GM19463 (cell line): ENCODE results near the gene SDK2.

ENCODE experiments used
- ATAC-seq: cut with Tn5 transposase; IDR thresholded peaks from one replicate; pipeline ENCODE4 v1.9.1; 2021; ENCODE audit warnings: mild to moderate bottlenecking, moderate library complexity; ENCODE audit not compliant: unreplicated experiment

The SDK2 gene

GRCh38 chr17:73544333-73544732 is 99.9 kb downstream of the SDK2 start:
- ATAC-seq = no peak

DNA sequence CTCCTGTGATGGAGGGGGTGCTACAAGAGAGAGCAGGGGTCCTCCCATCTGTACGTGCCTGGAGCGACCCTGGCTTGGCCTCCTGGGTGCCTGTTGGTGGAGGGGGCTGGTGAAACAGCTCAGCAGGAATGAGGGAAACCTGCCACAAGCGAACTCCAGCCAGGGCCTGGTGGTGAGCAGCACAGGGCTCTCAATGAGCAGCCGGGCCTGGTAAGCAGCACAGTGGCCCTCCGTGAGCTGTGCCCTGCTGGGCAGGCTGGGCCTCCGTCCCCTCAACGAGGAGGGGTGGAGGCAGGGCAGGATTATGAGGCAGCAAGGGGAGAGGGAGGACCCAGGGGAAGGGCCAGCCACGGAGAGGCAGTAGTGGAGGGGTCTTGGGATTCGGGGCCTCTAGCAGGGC is 101.9 kb downstream of the SDK2 start:
- no peak for ATAC-seq

- ATAC-seq = no peak
Measured at GRCh38 chr17:73541561-73541981, 102.7 kb downstream of the SDK2 start.

DNA sequence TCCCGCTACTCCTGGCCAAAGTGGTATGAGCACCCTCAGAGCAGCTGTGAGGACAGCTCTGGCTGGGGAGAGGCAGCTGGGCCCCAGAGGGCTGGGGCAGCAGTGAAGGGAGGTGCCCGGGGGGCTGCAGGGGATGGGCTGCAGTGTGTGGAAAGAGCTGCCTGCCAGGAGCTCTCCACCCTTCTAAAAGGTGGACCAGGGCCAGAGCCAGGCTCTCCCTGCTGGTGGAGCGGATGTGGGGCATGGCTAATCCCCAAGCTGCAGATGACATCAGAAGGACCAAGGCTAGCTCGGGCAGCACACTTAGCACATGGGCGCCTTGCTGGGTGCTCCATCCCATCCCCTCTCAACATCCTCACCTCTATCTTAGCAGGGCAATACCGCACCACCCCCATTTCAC is 103.1 kb downstream of the SDK2 start:
- ATAC-seq = no peak

DNA sequence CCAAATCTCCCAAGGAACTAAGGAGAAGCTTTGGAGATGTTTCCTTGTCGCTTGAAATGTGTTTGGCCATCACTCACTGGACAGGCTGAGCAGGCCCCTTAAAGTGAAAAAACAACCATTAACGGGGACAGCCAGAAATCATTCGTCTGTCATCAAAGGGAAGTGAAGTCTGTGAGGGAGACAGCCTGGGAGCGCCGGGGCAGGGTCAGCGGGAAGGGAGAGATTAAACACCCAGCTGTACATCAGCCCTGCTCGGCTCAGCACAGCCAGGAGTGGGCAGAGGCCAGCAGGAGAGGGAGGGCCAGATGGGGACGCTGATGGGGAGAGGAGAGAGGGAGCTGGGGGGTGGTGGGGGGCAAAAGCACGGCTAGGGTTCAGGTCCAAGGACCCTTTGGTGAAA is 105.1 kb downstream of the SDK2 start:
- ATAC-seq = no peak

GRCh38 chr17:73538445-73538844 is 105.8 kb downstream of the SDK2 start:
- ATAC-seq = no peak

GRCh38 chr17:73536700-73537605 is 107.3 kb downstream of the SDK2 start:
- ATAC-seq = no peak

- no peak for ATAC-seq
Measured at GRCh38 chr17:73535746-73536145, 108.5 kb downstream of the SDK2 start.

GRCh38 chr17:73534209-73534909 is 109.9 kb downstream of the SDK2 start:
- ATAC-seq = no peak

GRCh38 chr17:73533781-73534180 is 110.5 kb downstream of the SDK2 start:
- ATAC-seq = no peak

- ATAC-seq = no peak
Measured at GRCh38 chr17:73533127-73533526, 111.1 kb downstream of the SDK2 start.

DNA sequence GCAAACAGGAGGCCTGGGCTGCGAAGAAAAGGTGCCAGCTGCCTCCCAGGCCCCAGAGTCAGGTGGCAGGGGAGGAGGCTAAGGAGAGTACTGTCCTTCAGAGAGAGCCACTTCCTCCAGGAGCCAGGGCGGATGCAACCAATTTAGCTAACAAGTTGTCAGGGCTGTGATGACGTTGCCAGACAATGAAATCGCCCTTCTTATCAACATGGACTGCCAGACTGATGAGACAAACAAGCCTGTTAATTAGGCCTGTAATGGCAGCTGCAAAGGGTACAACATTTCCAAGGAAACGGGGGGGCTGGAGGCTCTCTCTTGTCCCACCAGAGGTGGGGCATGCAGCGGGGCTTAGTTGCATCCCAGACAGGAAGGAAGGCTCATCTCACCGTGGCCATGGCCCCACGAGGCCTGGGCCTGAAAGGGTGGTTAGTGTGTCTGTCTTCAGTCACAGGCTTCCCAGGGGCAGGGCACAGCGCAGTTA is 111.8 kb downstream of the SDK2 start:
- no peak for ATAC-seq

DNA sequence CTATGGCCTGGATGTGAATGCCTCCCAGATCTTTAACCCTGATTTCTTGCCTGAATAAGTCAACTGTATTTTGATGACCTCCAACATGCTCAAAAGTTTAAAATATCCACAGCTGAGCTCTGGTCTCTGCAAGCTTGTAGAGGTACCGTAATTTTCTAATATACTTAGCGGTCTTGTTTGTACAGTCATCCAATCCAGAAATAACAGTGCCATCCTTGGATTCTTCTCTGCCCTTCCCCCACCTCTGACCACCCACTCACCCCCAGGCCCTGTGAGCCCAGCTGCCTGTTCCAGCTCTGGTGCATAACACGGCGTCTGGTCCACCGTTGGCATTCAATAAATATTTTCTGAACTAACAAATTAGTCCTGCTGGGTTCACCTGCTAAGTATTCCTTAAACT is 113.1 kb downstream of the SDK2 start:
- ATAC-seq = no peak

DNA sequence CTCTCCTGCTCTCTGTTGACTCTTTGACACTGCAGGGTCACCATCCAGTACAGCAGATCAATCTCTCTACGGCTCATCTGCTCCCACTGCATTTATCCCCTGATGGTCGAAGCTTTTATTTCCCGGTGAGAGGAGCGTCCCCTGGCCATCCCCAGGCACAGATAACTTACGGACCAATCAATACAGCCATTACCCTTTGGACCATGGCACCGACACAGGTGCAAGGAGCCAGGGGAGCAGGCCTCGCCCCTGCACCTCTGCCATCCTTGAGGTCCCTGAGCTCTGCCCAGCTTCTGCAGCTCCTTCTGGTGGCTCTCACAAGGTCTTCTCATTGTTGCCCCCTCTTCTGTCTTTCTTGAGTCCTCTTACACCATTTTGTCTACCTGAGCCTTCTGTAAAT is 115.6 kb downstream of the SDK2 start:
- ATAC-seq = no peak

GRCh38 chr17:73526952-73527351 is 117.3 kb downstream of the SDK2 start:
- no peak for ATAC-seq

DNA sequence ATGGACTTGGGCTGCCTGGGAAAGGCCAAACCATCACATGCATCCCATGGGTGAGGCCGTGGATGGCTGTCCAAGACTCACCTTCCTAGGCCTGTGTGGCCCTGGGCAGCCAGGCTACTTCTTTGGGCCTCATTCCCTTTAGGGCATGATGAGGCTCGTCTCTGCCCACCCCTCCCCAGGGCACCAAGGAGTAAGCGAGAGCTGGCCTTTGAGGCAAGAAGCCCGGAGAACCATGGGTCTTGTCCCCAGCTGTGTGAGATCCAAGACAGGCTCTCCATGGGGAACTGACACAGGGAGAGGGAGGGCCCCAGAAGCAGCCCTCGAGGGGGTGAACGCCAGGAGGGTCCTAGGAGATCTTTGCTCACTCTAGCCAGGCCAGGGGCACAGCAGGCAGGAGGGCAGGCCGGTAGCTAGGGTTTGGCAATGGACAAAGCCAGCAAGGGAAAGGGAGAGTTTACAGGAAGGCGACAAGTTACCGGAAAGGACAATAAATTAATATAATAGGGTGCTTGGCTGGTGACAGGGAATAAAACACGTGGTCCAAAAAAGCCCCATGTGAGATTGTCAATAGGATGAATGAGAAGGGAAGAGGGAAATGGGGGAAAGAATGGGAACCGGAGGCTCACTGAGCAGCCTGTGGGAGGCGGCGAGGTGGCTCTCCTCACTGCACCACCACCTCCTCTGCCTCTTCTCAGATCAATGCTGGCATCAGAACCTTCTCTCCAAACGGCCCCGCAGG is 119.1 kb downstream of the SDK2 start:
- no peak for ATAC-seq

GRCh38 chr17:73522696-73523095 is 121.5 kb downstream of the SDK2 start:
- ATAC-seq = no peak

GRCh38 chr17:73522107-73522506 is 122.1 kb downstream of the SDK2 start:
- ATAC-seq = no peak

DNA sequence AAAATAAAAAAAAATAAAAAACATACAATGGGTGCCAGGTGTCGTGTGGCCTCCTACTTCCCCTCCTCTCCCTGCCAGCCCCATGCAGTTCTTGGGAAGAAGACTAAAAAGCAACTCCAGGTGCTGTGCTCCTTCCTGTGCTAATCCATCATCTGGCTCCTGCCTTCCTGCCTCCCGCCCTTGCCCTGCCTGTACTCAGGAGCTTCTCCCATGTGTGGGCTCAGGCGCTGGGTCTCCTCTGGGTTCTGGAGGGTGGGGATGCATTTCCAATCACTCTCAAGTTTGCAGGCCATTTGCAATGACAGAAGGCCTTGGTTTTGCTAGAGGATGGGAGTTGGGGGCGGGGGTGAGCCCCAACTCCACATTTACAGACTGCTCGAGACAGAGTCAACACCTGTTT is 122.9 kb downstream of the SDK2 start:
- no peak for ATAC-seq

GRCh38 chr17:73520369-73520761 is 123.9 kb downstream of the SDK2 start:
- no peak for ATAC-seq

- ATAC-seq = no peak
Measured at GRCh38 chr17:73519714-73520368, 124.4 kb downstream of the SDK2 start.
